HG03280 (cell line): ENCODE data around the gene MAN2B1.
"Not testable (repeated sequence)": the region's sequence is repeated elsewhere in the genome, so short reads cannot be mapped to it uniquely, and the experiment has no call there.

Source experiments
- ATAC-seq: cut with Tn5 transposase; IDR thresholded peaks from one replicate; pipeline ENCODE4 v1.9.1; 2021; ENCODE audit warnings: mild to moderate bottlenecking, moderate library complexity; ENCODE audit not compliant: unreplicated experiment

The MAN2B1 gene

DNA sequence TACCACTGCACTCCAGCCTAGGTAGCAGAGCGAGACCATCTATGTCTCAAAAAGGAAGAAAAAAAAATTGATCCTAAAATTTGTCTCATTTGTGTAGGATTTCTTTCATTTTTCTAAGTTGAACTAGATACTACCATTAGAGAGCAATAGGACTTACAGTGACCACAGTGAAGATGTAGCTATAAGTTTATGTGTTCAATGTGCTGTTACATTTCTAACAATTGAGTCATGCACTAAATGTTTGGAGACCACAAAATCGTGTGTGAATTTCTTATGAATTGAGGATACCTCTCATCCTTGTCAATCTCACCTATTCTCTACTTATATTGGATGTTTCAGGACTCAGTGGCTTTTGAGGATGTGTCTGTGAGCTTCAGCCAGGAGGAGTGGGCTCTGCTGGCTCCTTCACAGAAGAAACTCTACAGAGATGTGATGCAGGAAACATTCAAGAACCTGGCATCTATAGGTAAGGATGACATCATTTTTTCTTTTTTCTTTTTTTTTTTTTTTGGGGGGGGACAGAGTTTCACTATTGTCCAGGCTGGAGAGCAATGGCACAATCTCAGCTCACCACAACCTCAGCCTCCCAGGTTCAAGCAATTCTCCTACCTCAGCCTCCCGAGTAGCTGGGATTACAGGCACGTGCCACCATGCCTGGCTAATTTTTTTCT is 43.0 kb downstream of the MAN2B1 start:
- ATAC-seq = no peak

DNA sequence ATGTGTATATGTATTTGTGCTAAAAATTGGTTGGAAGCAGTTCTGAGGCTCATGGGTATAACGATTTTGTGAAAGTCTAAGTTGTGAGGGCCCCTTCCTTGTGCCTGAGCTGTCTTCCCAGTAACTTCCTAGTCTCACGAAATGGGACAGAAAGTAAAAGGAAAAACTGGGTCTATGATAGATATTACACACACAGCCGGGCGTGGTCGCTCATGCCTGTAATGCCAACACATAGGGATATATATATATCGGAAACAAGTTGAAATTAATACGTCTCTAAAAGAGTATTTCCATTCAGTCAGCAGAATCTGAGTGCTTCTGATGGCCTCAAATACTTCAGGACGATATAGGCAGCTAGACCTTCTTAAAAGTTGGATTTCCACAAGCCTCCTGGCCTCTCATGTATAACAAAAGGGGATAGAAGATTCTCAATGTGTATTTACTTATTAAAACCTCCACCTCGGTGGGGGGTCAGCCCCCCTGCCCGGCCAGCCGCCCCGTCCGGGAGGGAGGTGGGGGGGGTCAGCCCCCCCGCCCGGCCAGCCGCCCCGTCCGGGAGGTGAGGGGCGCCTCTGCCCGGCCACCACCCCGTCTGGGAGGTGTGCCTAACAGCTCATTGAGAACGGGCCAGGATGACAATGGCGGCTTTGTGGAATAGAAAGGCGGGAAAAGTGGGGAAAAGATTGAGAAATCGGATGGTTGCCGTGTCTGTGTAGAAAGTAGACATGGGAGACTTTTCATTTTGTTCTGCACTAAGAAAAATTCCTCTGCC is 45.1 kb downstream of the MAN2B1 start:
- ATAC-seq = not testable (repeated sequence)

DNA sequence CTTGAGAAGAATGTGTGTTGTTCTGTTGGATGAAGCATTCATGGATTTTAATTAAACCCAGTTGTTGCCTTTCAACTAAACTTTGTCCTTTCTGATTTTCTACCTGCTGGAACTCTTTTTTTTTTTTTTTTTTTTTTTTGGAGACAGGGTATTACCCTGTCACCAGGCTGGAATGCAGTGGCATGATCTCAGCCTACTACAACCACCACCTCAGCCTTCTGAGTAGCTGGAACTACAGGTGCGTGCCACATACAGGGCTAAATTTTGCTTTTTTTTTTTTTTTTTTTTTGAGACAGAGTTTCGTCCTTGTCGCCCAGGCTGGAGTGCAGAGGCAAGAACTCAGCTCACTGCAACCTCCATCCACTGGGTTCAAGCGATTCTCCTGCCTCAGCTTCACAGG is 48.9 kb downstream of the MAN2B1 start:
- no peak for ATAC-seq

DNA sequence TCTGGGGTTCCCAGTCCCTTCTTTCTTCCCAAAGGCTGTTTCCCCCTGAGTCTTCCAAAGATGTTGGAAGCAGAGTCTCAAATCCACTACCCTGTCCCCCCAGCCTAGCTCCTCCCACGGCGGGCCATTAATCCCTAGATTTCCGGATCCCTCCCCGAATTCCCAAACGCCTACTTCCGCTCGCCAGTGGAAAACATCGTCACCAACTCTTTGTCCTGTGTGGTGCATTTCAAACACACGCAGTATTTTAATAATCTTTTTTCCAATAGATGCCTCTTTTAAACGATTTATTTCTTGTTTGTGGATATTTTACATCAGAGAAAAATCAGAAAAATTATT is 55.2 kb downstream of the MAN2B1 start:
- no peak for ATAC-seq

DNA sequence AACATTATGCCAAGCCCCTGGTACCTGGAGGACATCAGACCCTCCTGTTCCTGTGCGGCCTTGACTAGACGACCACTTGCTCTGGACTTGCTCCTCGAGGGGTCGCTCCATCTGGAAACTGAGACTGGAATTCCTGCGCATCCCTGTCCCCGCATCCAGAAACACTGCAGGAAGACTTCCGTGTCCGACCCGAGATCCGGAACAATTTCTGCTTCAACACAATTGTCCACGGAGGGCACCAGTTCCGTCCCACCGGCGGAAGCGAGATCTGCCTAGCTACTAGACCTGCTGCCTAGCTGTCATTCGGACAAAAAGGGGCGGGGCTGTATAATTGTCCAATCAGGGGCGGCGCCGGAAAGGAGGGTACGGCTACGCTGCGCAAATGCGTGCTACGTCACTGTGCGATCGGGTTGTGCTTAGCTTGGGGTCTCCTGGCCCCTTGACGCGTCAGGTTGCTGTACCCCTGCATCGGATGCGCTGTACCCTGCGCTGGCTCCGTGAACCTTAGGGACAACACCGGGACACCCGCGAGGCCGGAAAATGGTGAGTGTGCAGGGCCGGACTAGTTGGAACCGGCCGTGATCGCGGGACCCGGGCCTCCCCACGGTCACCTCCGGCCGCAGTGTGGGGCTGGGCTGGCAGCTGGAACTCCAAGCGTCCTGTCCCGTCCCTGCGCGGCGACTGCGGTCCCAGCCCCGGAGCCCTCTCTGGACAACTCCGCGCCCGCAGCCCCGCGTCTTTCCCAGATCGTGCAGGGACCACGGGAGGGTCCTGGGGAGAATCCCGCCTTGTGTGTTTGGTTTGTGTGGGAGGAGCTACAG is 55.8 kb downstream of the MAN2B1 start, which contains the start of the genes ZNF490 and ZNF791:
ZNF490 (minus strand) TSS at position 274 of the 821 bp plus-strand sequence; CDS start at position 141, 133 bp downstream.
ZNF791 (plus strand) TSS at position 381 of the 821 bp plus-strand sequence; CDS start at position 541, 160 bp downstream.
- peak; percentile 86 for ATAC-seq

DNA sequence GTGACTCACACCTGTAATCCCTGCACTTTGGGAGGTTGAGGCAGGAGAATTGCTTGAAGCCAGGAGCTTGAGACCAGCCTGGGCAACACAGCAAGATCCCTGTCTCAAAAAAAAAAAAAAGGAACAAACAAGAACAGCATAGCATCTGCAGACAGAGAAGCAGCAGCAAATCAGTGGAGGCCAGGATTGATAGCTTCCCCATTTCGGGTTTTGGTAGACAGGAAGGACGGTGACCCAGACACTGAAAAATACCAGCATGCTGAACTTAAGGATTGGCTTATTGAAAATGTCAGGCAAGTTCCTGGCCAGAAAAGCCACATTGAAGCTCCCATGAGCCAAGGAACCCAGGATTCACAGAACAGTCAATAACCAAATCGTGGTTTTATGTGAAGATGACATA is 58.9 kb downstream of the MAN2B1 start:
- ATAC-seq = no peak

DNA sequence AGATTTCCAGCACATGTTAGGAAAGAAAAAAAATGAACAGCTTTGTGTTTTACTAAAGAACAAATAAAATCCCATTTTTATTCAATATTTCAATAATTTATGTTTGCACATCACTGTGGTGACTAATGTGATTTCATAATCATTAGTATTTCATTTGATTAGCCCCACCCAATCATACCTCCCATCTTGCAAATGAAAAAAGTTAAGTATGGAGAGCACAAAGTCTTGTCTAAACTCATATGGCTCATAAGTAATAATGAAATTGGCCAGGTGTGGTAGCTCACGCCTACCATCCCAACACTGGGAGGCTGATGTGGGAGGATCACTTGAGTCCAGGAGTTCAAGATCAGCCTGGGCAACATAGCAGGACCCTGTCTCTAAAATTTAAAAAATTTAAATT is 59.7 kb downstream of the MAN2B1 start:
- no peak for ATAC-seq

DNA sequence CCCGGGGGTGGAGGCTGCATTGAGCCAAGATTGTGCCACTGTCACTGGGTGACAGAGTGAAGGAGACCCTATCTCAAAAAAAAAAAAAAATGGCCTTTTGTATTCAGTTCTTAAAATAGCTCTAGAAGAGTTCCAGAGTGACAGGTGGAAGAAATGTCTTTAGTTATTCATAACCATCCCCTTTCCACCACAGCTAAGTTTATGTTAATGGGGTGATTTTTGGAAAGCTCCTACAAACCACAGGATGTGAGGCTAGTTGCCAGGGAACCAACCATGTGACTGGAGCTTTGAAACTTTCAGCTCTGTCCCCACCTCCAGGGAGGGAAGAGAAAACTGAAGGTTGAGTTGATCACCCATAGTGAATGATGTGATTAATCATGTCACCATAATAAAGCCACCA is 62.8 kb downstream of the MAN2B1 start:
- ATAC-seq = peak; percentile 52

DNA sequence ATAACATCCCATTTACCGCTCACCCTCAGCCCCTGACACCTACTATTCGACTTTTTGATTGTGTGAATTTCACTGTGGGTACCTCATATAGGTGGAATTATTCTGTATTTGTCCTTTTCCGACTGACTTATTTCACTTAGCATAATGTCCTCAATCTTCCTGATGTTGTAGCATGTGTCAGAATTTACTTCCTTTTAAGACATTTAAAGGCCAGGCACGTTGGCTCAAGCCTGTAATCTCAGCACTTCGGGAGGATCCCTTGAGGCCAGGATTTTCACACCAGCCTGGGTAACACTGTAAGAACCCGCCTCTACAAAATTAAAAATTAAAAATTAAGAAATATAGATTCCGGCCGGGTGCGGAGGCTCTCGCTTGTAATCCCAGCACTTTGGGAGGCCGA is 68.9 kb downstream of the MAN2B1 start:
- ATAC-seq = no peak

DNA sequence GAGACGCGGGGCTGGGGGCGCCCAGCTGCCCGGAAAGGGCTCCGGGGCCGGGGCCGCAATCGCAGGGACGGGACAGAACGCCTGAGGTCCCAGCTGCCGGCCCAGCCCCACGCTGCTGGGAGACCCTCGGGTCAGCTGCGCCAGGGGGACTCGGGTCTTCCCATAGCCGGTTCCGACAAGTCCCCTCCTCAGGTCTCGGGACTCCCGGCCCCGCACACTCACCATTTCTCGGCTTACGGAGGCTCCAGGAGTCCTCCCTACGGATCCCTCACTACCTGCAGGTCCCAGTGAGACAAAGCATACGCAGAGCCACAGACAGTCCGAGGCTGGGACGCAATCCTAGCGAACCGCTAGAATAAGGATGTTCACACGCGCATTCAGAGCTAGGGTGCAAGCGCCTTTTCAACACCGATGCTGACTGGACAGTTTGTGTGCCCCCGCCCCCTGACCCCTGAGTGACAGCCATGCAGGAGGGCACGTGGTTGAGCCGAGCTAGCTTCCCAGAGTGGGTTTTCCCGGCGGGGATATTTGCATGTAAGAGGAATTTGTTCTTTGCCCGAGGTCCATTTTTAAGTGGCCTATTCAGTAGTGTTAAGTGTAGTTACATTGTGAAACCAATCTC is 69.5 kb downstream of the MAN2B1 start:
- no peak for ATAC-seq
